Measurements from ENCODE around the gene CLEC9A.

CLEC9A gene

DNA sequence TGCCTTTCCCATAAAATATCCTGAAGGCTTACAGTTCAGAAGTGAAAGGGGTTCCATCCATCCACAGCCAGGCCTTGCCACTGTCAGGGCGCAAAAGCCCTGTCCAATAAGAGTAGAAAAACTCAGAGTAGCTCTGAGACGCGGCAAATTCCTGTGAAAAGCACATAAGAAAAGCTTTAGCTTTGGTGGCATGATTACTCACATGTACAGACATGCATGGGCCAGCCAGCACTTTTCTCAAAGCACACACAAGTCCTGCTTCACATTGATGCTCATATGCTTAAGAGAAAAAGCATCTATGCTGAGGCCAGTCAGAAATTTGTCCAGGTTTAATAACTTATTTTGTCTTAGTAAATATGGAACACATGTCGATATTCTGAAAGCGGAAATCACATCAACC is 42.8 kb downstream of the CLEC9A start:
- ChIA-PET POLR2A (no interaction called here), CTCF (interaction anchor here (0.6 kb wide), 1 partner anchor 70 kb away, joined by 4 read pairs; no protein-coding TSS in a partner anchor)
- TF ChIP-seq PBX3 (CRISPR knock-in tag; IDR thresholded peaks at IDR 0.05) (no peak), ZNF37A (tag by site-specific recombination; IDR thresholded peaks at IDR 0.05) (no peak), ZNF24 (tag by site-specific recombination; IDR thresholded peaks at IDR 0.05) (no peak), ZNF514 (tag by site-specific recombination; IDR thresholded peaks at IDR 0.05) (no peak), ZNF202 (tag by site-specific recombination; IDR thresholded peaks at IDR 0.05; ENCODE audit: borderline replicate concordance) (no peak), ZNF561 (tag by site-specific recombination; IDR thresholded peaks at IDR 0.05; ENCODE audit: borderline replicate concordance) (no peak), ZIC2 (tag by site-specific recombination; IDR thresholded peaks at IDR 0.05) (no peak), ZNF623 (tag by site-specific recombination; IDR thresholded peaks at IDR 0.05) (no peak), ZNF280C (tag by site-specific recombination; IDR thresholded peaks at IDR 0.05) (no peak), ZNF433 (tag by site-specific recombination; IDR thresholded peaks at IDR 0.05; ENCODE audit: low read depth) (no peak), ZNF169 (tag by site-specific recombination; IDR thresholded peaks at IDR 0.05) (no peak), ZNF423 (tag by site-specific recombination; IDR thresholded peaks at IDR 0.05) (no peak), ZNF112 (tag by site-specific recombination; IDR thresholded peaks at IDR 0.05) (no peak), ZNF768 (tag by site-specific recombination; IDR thresholded peaks at IDR 0.05) (no peak), ZNF175 (tag by site-specific recombination; IDR thresholded peaks at IDR 0.05) (no peak)
- TF ChIP-seq, protein P1, sequence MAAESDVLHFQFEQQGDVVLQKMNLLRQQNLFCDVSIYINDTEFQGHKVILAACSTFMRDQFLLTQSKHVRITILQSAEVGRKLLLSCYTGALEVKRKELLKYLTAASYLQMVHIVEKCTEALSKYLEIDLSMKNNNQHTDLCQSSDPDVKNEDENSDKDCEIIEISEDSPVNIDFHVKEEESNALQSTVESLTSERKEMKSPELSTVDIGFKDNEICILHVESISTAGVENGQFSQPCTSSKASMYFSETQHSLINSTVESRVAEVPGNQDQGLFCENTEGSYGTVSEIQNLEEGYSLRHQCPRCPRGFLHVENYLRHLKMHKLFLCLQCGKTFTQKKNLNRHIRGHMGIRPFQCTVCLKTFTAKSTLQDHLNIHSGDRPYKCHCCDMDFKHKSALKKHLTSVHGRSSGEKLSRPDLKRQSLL (tag by site-specific recombination; IDR thresholded peaks at IDR 0.05): no peak
- no peaks in the 10 kb centered on the region for H3K36me3 ChIP-seq (ENCODE audit: control insufficient read depth in 2 of 2, insufficient read depth in 1 of 2, low read length in 2 of 2)
- no peak overlapping the region for H3K27ac ChIP-seq (ENCODE audit: extremely low read depth, low read depth, low read length)
- H3K9me3 ChIP-seq (ENCODE audit: control insufficient read depth, insufficient read depth, low read depth, low read length): no peaks in the 10 kb centered on the region
- H3K4me3 ChIP-seq (ENCODE audit: low read depth, low read length): no peak overlapping the region
- no peaks in the 10 kb centered on the region for H3K4me1 ChIP-seq (ENCODE audit: control insufficient read depth, insufficient read depth, low read length)

GRCh38 chr12:10075451-10075850 is 45.0 kb downstream of the CLEC9A start:
- CTCF ChIA-PET: no interaction called here
- TF ChIP-seq PRDM1 (tag by site-specific recombination; IDR thresholded peaks at IDR 0.05) (no peak), ZNF768 (tag by site-specific recombination; IDR thresholded peaks at IDR 0.05) (no peak), ZNF223 (tag by site-specific recombination; IDR thresholded peaks at IDR 0.05) (no peak), HOXA7 (CRISPR knock-in tag; IDR thresholded peaks at IDR 0.05; ENCODE audit: borderline replicate concordance) (no peak), ZNF514 (tag by site-specific recombination; IDR thresholded peaks at IDR 0.05) (no peak), ZNF600 (tag by site-specific recombination; IDR thresholded peaks at IDR 0.05) (no peak), GFI1B (tag by site-specific recombination; IDR thresholded peaks at IDR 0.05) (no peak), TCF7L2 (IDR thresholded peaks at IDR 0.05; ENCODE audit: borderline replicate concordance, low read depth, low read length) (no peak), ZSCAN4 (tag by site-specific recombination; IDR thresholded peaks at IDR 0.05) (no peak), IKZF3 (tag by site-specific recombination; IDR thresholded peaks at IDR 0.05) (no peak), ZBTB48 (tag by site-specific recombination; IDR thresholded peaks at IDR 0.05) (no peak), ZNF121 (tag by site-specific recombination; IDR thresholded peaks at IDR 0.05) (no peak)
- TF ChIP-seq, protein P2, sequence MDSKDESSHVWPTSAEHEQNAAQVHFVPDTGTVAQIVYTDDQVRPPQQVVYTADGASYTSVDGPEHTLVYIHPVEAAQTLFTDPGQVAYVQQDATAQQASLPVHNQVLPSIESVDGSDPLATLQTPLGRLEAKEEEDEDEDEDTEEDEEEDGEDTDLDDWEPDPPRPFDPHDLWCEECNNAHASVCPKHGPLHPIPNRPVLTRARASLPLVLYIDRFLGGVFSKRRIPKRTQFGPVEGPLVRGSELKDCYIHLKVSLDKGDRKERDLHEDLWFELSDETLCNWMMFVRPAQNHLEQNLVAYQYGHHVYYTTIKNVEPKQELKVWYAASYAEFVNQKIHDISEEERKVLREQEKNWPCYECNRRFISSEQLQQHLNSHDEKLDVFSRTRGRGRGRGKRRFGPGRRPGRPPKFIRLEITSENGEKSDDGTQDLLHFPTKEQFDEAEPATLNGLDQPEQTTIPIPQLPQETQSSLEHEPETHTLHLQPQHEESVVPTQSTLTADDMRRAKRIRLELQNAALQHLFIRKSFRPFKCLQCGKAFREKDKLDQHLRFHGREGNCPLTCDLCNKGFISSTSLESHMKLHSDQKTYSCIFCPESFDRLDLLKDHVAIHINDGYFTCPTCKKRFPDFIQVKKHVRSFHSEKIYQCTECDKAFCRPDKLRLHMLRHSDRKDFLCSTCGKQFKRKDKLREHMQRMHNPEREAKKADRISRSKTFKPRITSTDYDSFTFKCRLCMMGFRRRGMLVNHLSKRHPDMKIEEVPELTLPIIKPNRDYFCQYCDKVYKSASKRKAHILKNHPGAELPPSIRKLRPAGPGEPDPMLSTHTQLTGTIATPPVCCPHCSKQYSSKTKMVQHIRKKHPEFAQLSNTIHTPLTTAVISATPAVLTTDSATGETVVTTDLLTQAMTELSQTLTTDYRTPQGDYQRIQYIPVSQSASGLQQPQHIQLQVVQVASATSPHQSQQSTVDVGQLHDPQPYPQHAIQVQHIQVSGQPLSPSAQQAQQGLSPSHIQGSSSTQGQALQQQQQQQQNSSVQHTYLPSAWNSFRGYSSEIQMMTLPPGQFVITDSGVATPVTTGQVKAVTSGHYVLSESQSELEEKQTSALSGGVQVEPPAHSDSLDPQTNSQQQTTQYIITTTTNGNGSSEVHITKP (tag by site-specific recombination; IDR thresholded peaks at IDR 0.05): no peak
- TF ChIP-seq, protein P3, sequence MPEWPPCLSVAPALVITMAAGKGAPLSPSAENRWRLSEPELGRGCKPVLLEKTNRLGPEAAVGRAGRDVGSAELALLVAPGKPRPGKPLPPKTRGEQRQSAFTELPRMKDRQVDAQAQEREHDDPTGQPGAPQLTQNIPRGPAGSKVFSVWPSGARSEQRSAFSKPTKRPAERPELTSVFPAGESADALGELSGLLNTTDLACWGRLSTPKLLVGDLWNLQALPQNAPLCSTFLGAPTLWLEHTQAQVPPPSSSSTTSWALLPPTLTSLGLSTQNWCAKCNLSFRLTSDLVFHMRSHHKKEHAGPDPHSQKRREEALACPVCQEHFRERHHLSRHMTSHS (tag by site-specific recombination; IDR thresholded peaks at IDR 0.05): no peak

More at GRCh38 chr12:10075451-10075850, 45.0 kb downstream of the CLEC9A start:
- Histone ChIP-seq H3K9me3 (ENCODE audit: control insufficient read depth, insufficient read depth, low read depth, low read length) (no peaks in the 10 kb centered on the region), H3K4me3 (ENCODE audit: low read depth, low read length) (no peak overlapping the region), H3K36me3 (ENCODE audit: control insufficient read depth in 2 of 2, insufficient read depth in 1 of 2, low read length in 2 of 2) (no peaks in the 10 kb centered on the region), H3K4me1 (ENCODE audit: control insufficient read depth, insufficient read depth, low read length) (no peaks in the 10 kb centered on the region), H3K27ac (ENCODE audit: extremely low read depth, low read depth, low read length) (no peak overlapping the region)
- POLR2A ChIA-PET: no interaction called here

All from HEK293 (cell line).